AML-193 (cell line): Measurements from ENCODE around the gene DNAJC22.

Source experiments
- DNase-seq, 2 experiments: peaks; one replicate each; lab custom pipeline; 2025; lab: John Stamatoyannopoulos, UW

DNAJC22 gene

DNA sequence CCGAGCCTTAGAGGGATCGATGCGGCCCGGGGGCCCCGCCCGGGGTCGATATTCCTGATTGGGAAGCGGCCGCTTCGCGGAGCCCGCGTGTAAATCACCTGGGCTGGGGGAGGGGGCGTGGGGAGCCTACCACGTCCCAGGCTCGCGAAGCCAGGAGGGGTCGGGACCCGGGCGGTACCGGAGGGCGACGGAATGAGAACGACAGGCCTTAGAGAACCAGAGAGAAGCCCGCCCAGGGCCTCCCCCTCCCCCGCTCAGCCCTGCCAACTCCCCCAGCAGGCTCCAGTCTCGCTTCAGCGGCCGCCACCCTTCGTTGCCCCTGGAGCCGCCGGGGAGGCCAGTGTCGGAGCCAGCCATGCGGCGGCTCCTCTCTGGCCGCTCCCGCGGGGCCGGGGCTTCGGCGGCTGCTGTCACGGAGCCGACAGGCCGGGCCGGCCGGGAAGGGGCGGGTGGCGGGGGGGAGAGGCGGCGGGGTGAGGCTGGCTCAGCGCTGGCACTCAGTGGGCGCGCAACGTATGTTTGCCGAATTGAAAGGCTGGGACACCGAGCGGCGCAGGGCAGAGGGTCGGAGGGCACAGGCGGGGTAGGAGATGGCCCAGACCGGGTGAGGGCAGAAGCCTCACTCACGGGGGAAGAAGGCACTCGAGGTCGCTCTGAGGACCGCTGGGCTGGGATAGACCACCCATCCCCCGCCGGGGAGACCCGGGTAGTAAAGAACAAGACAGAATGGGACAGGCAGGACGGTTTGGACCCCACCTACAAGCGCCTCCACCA is 1.4 kb upstream of the DNAJC22 start:
- no peak for DNase-seq

DNA sequence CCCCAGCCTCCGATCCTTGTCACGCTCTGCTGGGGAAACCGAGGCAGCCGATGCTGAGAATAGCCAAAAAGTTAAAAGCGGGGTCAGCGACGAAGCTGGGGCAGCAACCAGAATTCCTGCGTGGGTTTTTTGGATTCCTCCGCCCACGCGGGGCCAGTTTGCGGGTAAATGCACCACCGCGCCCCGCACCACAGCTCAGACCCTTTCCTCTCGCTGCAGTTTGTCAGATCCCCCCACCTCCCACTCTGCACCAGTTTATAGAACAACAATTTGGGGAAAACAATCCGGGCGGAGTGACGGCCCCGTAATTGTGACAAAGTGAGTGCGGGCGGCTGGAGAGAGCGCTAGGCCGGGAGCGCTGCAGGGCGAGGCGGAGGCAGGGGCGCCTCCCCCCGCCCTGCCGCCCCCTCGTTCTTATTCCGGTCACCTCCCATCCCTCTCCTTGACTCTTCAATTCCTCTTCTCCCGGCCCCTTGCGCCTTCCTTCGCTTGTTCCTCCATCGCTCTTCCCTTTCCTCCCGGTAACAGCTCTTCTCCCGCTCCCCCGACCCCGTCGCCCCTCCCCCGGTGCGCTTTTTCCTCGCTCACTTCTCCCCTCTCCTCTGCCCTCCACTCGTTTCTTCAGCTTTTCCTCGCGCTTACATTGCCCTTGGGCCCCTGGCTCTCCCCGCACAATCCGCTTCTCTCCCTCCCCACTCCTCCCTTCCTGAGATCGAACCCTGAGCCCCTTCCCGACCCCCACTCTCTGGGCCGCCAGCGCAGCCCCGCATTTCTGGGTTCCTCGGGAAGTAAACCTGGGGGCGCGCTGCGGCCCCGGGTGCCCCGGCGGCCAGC is 646 bp upstream of the DNAJC22 start:
- DNase-seq, result no peak

DNA sequence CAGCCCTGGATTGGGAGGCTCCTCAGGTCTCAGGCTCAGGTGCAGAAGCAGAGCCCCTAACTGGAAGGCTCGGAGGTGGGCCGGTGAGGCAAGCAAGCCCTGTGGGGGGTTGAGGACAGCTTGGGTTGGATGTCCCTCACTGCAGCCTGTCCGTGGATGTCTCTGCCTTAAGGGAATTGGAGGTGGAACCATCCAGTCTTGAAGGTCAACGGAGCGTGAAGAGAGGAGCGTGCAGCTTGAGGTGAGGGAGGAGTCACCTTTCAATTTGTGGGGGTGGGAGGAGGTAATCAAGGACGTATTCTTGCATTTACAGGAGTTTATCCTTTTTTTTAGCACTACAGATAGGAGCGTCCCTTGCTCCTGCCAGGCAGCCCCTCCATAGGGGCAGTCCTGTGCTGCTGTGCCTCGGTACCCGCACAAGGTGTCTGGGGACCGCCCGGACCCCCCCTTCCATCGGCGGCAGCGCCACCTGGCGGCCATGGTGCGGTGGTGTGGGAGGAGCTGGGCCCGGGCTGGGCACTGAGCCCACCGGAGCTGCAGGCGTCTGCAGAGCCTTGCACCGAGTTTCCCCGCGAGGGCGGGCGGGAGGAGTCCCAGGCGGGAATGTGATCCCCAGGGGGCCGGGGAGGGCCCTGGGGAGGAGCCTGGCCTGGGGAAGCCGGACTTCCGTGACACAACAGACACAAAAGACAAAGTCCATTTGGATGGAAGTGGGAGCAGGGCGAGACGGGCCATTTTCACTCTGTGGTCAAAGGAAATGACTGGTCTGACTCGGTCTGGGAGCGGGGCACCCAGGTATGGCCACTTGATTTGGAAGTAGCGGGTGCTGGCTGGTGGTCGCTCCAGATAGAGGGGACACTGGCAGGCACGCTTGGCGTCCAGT is 864 bp downstream of the DNAJC22 start:
- peak; percentile 41 to 54 for DNase-seq

DNA sequence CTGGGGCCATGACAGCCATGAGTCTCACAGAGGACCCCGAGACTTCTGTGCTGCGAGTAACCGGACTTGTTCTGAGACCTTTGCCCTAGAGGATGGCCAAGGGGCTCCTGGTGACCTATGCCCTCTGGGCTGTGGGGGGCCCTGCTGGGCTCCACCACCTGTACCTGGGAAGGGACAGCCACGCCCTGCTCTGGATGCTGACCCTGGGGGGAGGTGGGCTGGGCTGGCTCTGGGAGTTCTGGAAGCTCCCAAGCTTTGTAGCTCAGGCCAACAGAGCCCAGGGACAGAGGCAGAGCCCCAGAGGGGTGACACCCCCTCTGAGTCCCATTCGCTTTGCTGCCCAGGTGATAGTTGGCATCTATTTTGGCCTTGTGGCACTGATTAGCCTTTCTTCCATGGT is 2.1 kb downstream of the DNAJC22 start:
- no peak for DNase-seq

DNA sequence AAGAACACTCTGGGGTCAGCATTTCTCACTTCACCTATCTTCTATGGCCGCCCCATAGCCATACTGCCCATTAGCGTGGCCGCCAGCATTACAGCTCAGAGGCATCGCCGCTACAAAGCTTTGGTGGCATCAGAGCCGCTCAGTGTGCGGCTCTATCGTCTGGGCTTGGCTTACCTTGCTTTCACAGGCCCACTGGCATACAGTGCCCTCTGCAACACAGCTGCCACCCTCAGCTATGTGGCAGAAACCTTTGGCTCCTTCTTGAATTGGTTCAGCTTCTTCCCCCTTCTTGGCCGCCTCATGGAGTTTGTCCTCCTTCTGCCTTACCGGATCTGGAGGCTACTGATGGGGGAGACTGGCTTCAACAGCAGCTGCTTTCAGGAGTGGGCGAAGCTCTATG is 2.6 kb downstream of the DNAJC22 start:
- DNase-seq, result no peak

DNA sequence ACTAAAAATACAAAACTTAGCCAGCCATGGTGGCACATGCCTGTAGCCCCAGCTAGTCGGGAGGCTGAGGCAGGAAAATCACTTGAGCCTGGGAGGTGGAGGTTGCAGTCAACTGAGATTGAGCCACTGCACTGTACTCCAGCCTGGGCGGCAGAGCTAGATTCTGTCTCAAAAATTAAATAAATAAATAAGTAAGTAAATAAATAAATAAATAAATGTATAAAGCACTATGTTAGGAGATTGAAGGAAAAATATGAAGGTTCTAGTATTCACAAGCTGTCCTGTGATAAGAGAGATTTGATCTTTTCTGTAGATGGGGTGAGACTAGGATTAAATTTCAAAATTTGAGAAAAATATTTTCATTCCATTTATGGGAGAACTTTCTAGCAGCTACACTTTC is 5.7 kb downstream of the DNAJC22 start:
- no peak for DNase-seq

DNA sequence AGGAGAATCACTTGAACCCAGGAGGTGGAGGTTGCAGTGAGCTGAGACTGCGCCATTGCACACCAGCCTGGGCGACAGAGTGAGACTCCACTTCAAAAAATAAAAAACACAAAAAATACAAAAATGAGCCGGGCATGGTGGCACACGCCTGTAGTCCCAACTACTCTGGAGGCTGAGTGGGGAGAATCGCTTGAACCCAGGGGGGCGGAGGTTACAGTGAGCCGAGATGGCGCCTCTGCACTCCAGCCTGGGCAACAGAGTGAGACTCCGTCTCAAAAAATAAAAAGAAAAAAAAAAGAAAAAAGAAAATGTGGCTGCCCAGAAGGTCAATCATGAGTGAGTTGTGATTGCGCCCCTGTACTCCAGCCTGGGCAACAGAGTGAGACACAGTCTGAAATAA is 9.2 kb downstream of the DNAJC22 start:
- no peak for DNase-seq

DNA sequence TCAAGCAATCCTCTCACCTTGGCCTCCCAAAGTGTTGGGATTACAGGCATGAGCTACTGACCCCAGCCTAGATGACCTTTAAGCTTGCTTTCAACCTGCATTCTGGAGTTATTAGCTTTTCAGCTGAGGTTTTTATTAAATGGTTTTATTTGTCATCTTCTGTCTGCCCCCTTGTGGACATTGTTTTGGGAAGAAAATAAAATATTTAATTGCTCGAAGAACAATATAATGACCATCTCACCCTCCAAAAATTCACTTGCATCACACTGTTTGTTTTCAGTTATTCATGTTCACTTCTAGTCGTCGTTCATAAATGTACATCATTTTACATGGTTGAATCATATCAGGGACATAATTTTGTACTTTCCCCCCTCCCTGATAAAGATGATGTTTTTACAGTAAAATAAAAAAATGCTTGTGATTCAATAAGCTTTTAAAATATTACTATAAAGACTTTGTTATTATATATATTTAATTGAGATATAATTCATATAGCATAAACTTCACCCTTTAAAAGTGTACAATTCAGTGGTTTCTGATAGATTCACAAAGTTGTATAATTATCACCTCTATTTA is 10.5 kb downstream of the DNAJC22 start:
- DNase-seq, result peak; percentile 47 to 65

DNA sequence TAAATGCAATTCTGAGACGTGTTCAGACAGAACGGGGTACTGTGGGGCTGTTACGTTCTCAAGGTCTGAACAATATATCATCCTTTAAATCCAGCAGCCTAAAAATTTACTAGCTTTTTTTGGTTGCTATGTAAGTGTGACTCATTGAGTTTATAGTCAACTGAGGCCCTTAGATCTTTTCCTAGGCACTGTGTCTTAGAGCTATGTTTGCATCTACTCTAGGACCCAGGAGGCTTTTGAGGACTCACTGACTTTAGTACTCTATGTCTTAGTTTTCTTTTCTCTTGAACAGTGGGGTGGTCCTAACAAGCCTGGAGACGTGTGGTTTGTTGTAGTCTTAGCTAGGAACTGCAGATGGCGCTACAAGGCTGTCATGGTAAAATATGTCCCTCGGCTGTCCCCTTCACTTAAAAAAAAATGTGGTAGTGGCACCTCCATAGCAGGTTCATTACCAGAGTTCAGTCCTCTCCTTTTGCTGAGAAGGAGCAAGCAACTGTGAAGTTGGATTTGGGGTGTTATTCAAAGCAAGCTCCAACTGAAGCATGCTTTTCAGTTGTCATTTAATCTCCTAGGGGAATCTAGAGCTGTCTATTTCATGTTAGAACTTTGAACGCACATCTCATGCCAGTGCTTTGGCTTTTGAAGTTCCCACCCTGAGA is 11.9 kb downstream of the DNAJC22 start:
- DNase-seq, result peak; percentile 76 to 79

DNA sequence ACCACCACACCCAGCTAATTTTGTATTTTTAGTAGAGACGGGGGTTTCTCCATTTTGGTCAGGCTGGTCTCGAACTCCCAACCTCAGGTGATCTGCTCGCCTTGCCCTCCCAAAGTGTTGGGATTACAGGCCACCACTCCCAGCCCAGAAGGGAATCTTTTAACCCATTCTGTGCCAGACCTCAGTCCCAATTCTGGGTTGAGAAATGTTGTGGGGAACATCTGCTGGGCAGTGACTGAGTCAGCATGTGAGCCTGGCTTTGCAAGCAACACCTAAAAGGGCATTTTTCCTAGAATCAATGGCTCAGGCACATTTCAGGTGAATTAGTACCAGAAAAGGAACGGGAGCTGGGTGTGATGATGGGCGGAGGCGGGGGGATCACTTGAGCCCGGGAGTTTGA is 13.0 kb downstream of the DNAJC22 start:
- DNase-seq, result no peak

DNA sequence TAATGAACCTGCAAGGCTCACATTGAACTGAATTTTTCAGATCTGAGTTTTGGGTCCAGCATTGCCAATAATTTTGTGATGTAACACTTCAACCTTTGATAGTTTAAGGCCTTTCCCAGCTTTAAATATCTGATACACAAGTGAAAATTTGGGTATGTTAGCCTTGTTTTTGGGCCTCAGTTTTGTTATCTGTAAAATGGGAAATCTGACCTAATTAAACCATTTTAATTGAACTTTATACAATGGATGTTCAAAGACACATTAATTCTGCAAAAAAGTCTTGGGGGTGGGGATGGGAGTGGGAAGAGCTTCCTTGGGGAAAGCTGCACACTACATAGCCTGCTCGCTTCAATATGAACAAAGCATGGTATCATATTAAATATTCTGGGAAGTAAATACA is 15.4 kb downstream of the DNAJC22 start:
- no peak for DNase-seq

DNA sequence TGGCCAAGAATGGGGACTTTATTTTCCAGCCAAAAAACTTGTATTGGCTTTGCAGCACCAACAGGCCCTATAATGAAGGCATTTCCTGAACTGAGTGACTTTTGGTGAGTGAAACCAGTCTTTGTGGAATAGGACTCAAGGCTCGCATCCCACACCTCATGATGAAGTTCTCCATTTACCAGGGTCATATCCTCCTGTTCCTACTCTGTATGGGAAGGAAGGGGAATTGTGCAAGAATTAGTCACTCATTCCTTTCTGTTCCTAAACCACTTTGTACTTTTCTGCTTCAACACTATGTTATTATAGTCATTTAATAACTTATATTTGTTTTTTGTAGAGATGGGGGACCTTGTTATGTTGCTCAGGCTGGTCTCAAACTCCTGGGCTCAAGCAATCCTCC is 18.3 kb downstream of the DNAJC22 start:
- DNase-seq, result peak; percentile 7 to 10

DNA sequence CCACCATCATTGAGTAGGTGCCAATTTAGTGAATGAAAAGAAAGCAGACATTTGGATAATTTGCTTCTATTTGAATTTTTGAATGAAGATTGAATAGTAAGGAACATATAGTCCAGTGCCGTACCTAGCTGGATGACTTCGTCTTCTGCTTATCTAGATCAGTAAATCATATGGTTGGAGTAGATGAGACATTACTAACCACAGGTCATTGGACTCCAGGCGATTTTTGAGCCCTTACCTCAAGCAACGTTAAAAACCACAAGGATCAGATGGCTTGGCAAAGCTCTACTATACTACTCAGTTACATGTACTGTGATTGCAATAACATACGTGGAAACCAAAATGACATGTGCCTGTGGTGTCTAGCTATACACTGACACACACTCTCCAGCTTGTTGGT is 18.9 kb downstream of the DNAJC22 start:
- DNase-seq, result peak in 1 of 2 experiments; percentile 32

DNA sequence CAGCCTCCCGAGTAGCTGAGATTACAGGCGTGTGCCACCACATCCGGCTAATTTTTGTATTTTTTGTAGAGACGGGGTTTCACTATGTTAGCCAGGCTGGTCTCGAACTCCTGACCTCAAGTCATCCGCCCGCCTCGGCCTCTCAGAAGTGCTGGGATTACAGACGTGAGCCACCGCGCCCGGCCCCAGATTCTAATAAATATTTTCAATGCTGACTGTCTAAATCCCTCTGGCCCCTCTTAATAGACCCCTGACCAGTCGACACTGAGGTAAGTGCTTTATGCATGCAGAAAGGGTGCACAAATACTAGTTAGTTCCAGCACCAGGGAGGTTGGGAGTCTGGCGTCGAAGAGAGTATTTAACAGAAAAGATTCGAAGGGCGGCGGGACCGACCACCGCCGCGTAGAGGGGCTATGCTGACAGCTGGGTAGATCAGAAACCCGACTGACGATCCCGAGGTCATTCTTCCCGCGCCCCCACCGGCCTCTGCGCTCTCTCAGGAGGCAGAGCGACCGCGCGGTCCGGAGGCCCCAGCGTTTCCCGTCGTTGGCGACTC is 19.5 kb downstream of the DNAJC22 start:
- DNase-seq, result no peak

DNA sequence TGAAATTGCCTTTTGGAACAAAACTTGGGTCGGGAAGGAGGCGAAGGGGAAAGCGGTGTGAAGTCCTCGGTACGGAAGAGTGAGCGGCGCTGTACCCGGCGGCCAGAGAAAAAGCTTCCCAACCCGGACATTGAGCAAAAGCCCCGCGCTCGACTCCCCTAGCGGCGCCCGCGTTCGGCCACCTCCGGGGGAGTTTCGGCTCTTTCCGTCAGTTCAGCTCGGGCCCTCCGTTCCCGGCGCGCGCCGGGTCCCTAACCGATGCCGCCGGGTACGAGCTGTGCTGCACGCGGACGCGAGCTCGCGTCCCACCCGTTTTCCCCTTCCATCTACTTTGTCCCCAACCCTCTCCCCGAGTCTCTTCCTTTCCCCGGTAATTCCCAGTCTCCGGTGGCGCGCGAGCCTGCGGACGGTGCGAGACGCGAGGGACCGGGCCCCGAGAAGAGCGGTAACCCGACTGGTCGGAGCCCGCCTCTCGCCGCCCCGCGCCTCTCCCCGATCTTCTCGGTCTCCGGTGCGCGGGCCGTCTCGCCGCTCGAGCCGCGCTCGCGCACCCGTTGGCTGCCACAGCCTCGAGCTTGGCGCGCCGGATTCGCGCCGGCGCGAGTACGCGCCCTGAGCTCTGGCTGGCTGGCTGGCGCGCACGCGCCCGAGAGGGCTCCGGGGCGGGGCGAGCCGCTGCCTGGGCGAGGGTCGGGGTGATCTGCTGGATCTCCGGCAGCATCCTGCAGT is 20.1 kb downstream of the DNAJC22 start:
- peak; percentile 79 to 81 for DNase-seq

DNA sequence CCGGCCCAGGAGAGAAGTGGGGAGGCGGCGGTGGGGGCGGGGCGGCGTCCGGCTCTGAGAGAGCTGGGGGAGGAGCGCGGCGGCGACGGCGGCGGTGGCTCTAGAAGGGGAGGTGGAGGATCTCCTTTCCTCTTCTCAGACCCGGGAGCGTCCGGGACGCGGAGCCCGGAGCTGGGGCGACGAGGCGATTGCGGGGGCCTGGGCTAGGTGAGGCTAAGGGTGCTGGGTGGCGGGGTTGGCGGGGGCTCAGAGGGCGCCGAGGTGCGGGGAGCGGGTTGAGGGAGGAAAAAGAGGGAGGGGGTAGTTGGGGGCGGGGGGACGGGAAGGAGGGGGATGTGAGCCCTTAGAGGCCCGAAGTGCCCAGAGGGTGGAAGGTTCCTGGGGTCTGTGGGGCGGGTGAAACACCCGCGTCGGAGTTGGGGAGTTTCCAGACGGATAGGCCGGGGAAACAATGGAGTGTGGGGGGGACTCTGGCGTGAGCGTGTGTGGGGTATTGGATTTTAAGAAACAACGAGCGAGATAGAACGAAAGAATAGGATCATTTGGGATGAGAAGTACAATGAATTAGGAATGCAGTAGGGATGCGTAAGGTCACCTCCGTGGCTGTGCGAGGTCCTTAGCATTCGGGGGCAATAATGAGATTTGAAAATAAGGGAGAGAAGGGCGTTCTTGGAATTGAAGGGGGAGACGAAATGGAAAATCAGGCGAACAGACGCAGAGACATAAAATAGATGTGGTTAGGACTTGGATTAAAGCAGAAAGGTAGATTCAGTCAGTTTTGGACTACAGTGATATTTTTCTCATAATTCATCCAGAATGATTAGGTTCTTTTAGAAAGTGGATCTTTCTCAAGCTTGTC is 20.9 kb downstream of the DNAJC22 start, which contains the start of gene SPATS2:
TSS of gene SPATS2 (plus strand) at position 82 of the 859 bp plus-strand sequence. CDS start 93,551 bp downstream, outside the sequence.
- no peak for DNase-seq

DNA sequence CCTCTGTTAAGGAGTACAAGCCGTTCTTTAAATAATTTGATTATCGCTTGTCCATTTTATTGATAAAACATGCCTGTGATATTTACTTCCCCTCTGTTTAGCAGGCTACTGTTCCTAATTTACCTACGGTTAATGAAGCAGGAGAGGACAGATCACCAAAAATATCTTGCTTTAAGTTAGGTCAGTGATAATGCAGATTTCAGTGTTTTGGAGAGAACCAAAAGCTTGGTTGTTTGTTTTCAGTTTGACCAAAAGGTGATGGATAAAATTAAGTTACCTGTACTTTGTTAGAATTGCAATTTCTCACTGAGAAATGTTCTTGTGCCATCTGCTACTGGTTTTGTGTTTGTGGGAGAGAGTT is 21.5 kb downstream of the DNAJC22 start:
- DNase-seq, result no peak

DNA sequence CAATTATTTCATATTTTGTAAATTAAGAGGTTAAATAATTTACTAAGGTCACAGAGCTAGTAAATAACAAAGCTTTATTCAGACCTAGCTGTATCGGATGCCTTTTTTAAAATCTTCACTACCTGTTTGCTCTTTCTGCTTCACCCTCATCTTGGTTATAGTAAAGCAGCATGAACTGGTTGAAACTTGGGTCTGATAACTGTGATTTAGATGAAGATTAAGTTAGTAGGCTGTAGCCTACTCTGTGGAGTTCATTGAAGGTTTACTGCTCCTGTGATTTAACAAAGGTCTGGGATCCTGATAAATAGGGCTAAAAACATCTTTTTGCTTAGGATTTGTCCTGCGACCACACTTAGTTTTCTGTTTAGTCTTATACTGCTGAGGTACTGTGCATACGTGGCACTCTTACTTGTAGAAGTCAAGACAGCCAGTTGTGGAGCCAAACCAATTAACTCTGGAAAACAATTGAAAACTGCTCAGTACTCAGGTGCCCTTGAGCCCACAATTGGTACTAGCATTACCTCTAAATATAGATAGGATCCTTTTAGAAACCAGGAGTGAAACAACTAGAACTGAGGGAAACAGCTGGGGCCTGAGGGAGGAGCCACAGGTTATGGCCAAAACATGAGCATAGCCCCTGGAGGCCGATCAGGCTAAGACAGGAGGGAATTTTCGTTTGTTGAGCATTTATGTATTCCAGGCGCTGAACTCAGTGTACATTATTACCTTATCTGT is 22.9 kb downstream of the DNAJC22 start:
- peak; percentile 40 to 43 for DNase-seq

DNA sequence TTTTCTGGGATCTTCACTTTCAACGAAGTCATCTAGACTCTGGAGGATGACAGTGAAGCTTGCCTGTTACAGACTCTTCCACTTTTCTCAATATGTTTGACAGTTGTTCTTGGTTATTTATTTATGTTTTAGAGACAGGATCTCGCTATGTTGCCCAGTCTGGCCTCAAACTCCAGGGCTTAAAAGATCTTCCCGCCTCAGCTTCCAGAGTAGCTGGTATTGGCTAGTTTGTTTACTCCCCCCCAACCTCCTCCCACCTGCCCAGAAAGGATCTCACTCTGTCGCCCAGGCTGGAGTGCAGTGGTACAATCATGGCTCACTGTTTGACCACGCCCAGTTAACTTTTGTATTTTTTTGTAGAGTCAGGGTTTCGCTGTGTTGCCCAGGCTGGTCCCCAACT is 23.9 kb downstream of the DNAJC22 start:
- DNase-seq, result no peak
